ENCODE data around the gene BEND2.

DNA sequence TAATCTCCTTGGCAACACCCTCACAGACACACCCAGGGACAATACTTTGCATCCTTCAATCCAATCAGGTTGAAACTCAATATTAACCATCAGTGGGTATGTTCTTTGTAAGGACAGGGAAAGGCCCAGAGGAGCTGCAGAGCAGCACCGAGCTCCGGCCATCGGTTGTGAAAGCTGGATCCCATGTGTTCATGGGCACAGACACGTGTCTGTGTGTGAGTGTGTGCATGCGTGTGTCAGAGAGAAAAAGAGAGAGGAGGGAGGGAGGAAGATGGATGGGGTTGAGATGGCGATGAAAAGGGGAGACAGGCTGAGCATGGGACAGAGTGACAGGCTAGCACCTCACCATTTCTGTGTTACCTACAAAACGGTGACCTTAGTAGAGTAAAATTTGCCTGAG is 6.8 kb upstream of the BEND2 start:
- no peak for TF ChIP-seq RAD21 (IDR thresholded peaks at IDR 0.05)
- TF ChIP-seq, protein P1, sequence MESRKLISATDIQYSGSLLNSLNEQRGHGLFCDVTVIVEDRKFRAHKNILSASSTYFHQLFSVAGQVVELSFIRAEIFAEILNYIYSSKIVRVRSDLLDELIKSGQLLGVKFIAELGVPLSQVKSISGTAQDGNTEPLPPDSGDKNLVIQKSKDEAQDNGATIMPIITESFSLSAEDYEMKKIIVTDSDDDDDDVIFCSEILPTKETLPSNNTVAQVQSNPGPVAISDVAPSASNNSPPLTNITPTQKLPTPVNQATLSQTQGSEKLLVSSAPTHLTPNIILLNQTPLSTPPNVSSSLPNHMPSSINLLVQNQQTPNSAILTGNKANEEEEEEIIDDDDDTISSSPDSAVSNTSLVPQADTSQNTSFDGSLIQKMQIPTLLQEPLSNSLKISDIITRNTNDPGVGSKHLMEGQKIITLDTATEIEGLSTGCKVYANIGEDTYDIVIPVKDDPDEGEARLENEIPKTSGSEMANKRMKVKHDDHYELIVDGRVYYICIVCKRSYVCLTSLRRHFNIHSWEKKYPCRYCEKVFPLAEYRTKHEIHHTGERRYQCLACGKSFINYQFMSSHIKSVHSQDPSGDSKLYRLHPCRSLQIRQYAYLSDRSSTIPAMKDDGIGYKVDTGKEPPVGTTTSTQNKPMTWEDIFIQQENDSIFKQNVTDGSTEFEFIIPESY (IDR thresholded peaks at IDR 0.05), result no peak
